Transverse colon (tissue), 4 donors: ENCODE data around the gene MYO15B.

ENCODE experiments used
- POLR2A ChIP-seq: fragments of 450-650 bp; IDR thresholded peaks from one replicate; pipeline ENCODE4 v1.6.1; 2016; ENCODE audit warnings: antibody characterized with exemption, mild to moderate bottlenecking, moderate library complexity
- POLR2AphosphoS5 ChIP-seq, 3 donors: sonication (generic); formaldehyde crosslinking; IDR thresholded peaks; one replicate each; pipeline ENCODE4 v1.6.1; 2016; ENCODE audit warnings: antibody characterized with exemption in 3 of 3
- TF ChIP-seq, protein P1 (sequence below), 5 experiments: fragments of 200-600 bp in 3 of 5; fragments of 450-650 bp in 2 of 5; sonication (generic) in 3 of 5; IDR thresholded peaks; 1 replicate in 2 of 5; 2 replicates in 3 of 5; pipeline ENCODE4 v1.5.1; 2016 to 2017; ENCODE audit warnings: antibody characterized with exemption in 5 of 5, inconsistent platforms in 3 of 5, mild to moderate bottlenecking in 2 of 5, moderate library complexity in 1 of 5

DNA sequence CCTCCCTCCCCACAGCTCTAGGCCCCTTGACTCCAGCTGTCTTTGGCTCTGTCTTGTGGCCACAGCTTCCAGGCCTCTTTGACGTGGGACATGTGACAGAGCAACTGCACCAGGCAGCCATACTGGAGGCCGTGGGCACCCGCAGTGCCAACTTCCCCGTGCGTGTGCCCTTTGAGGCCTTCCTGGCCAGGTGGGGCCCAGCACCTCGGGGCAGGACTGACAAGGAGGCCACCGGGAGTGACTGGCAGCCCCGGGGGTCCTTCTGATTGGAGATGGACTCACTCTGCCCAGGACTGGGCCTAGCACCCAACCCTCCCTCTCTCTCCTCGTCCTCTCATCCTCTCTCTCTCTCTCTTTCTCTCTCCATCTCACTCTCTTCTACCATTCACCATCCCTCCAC lies 15.5 kb downstream of the MYO15B start:
- TF ChIP-seq, protein P1, sequence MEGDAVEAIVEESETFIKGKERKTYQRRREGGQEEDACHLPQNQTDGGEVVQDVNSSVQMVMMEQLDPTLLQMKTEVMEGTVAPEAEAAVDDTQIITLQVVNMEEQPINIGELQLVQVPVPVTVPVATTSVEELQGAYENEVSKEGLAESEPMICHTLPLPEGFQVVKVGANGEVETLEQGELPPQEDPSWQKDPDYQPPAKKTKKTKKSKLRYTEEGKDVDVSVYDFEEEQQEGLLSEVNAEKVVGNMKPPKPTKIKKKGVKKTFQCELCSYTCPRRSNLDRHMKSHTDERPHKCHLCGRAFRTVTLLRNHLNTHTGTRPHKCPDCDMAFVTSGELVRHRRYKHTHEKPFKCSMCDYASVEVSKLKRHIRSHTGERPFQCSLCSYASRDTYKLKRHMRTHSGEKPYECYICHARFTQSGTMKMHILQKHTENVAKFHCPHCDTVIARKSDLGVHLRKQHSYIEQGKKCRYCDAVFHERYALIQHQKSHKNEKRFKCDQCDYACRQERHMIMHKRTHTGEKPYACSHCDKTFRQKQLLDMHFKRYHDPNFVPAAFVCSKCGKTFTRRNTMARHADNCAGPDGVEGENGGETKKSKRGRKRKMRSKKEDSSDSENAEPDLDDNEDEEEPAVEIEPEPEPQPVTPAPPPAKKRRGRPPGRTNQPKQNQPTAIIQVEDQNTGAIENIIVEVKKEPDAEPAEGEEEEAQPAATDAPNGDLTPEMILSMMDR (IDR thresholded peaks at IDR 0.05), result no peak
- TF ChIP-seq POLR2A, result no peak
- TF ChIP-seq POLR2AphosphoS5 (IDR thresholded peaks at IDR 0.05), result no peak
